ENCODE results near the gene ZNF862.

Gene ZNF862

GRCh38 chr7:149866779-149867447 is 28.7 kb downstream of the ZNF862 start:
- no peak for DNase-seq (ENCODE audit: low spot score)

- no peak for DNase-seq (ENCODE audit: low spot score)
Observed at GRCh38 chr7:149867762-149868622, 29.8 kb downstream of the ZNF862 start.

GRCh38 chr7:149868623-149869290 is 30.6 kb downstream of the ZNF862 start:
- no peak for DNase-seq (ENCODE audit: low spot score)

- no peak for DNase-seq (ENCODE audit: low spot score)
Observed at GRCh38 chr7:149869291-149869650, 31.1 kb downstream of the ZNF862 start.

GRCh38 chr7:149869867-149870266 is 31.7 kb downstream of the ZNF862 start:
- no peak for DNase-seq (ENCODE audit: low spot score)

- DNase-seq (ENCODE audit: low spot score): no peak
Observed at GRCh38 chr7:149870274-149870673, 32.1 kb downstream of the ZNF862 start.

- no peak for DNase-seq (ENCODE audit: low spot score)
Observed at GRCh38 chr7:149870701-149871483, 32.7 kb downstream of the ZNF862 start.

GRCh38 chr7:149871576-149871975 is 33.4 kb downstream of the ZNF862 start:
- DNase-seq (ENCODE audit: low spot score): no peak

GRCh38 chr7:149872419-149873073 is 34.4 kb downstream of the ZNF862 start:
- peak; percentile 75 for DNase-seq (ENCODE audit: low spot score)

- DNase-seq (ENCODE audit: low spot score): peak; percentile 99
Observed at GRCh38 chr7:149873074-149873969, 35.1 kb downstream of the ZNF862 start, which contains the start of gene ATP6V0E2. Gene ATP6V0E2 (plus strand): TSS chr7:149873969. CDS start chr7:149874066, 97 bp downstream.

GRCh38 chr7:149873970-149874643 is 35.9 kb downstream of the ZNF862 start:
- DNase-seq (ENCODE audit: low spot score): no peak

- no peak for DNase-seq (ENCODE audit: low spot score)
Observed at GRCh38 chr7:149874644-149875028, 36.5 kb downstream of the ZNF862 start.

GRCh38 chr7:149875396-149875795 is 37.2 kb downstream of the ZNF862 start:
- DNase-seq (ENCODE audit: low spot score): no peak

- no peak for DNase-seq (ENCODE audit: low spot score)
Observed at GRCh38 chr7:149877890-149878522, 39.8 kb downstream of the ZNF862 start.

GRCh38 chr7:149878523-149878921 is 40.3 kb downstream of the ZNF862 start:
- no peak for DNase-seq (ENCODE audit: low spot score)

GRCh38 chr7:149879271-149879743 is 41.1 kb downstream of the ZNF862 start:
- no peak for DNase-seq (ENCODE audit: low spot score)

- no peak for DNase-seq (ENCODE audit: low spot score)
Observed at GRCh38 chr7:149879766-149880637, 41.8 kb downstream of the ZNF862 start.

- no peak for DNase-seq (ENCODE audit: low spot score)
Observed at GRCh38 chr7:149880638-149881311, 42.6 kb downstream of the ZNF862 start.
